ENCODE data around the gene PFKFB3.

The PFKFB3 gene

GRCh38 chr10:6229746-6230145 is 27.0 kb downstream of the PFKFB3 start:
- ATAC-seq: no peak
- no peak for TF ChIP-seq RARB (CRISPR knock-in tag; IDR thresholded peaks at IDR 0.05)
- no peak for TF ChIP-seq ZNF70 (CRISPR knock-in tag; IDR thresholded peaks at IDR 0.05)
- no peak for TF ChIP-seq ZC3H10 (CRISPR knock-in tag; IDR thresholded peaks at IDR 0.05)
- TF ChIP-seq BACH2 (CRISPR knock-in tag; IDR thresholded peaks at IDR 0.05; ENCODE audit: borderline replicate concordance): no peak
- no peak for TF ChIP-seq ZNF565 (CRISPR knock-in tag; conservative IDR thresholded peaks at IDR 0.05; ENCODE audit: low read depth)
- TF ChIP-seq PATZ1 (CRISPR knock-in tag; IDR thresholded peaks at IDR 0.05; ENCODE audit: borderline replicate concordance): no peak
- TF ChIP-seq ISL1 (CRISPR knock-in tag; IDR thresholded peaks at IDR 0.05): no peak
- TF ChIP-seq POU6F1 (CRISPR knock-in tag; IDR thresholded peaks at IDR 0.05; ENCODE audit: borderline replicate concordance, low read depth): no peak
- no peak for TF ChIP-seq SNAI2 (CRISPR knock-in tag; IDR thresholded peaks at IDR 0.05)
- TF ChIP-seq PPARA (CRISPR knock-in tag; IDR thresholded peaks at IDR 0.05; ENCODE audit: borderline replicate concordance): no peak
- no peak for TF ChIP-seq CSRNP3 (CRISPR knock-in tag; IDR thresholded peaks at IDR 0.05)
- no peak for TF ChIP-seq TCF4 (CRISPR knock-in tag; IDR thresholded peaks at IDR 0.05; ENCODE audit: borderline replicate concordance)
- TF ChIP-seq ESRRG (CRISPR knock-in tag; IDR thresholded peaks at IDR 0.05): no peak
- TF ChIP-seq OSR1 (CRISPR knock-in tag; IDR thresholded peaks at IDR 0.05): no peak
- TF ChIP-seq ARNTL (CRISPR knock-in tag; IDR thresholded peaks at IDR 0.05; ENCODE audit: borderline replicate concordance, low read depth): no peak
- TF ChIP-seq CSDC2 (CRISPR knock-in tag; IDR thresholded peaks at IDR 0.05): no peak
- no peak for TF ChIP-seq GLIS3 (CRISPR knock-in tag; IDR thresholded peaks at IDR 0.05)
- TF ChIP-seq ZFP3 (CRISPR knock-in tag; IDR thresholded peaks at IDR 0.05): no peak
- no peak for TF ChIP-seq TSHZ2 (CRISPR knock-in tag; IDR thresholded peaks at IDR 0.05)

GRCh38 chr10:6230315-6230714 is 27.6 kb downstream of the PFKFB3 start:
- no peak for ATAC-seq
- TF ChIP-seq ZFP3 (CRISPR knock-in tag; IDR thresholded peaks at IDR 0.05): no peak
- TF ChIP-seq ZNF70 (CRISPR knock-in tag; IDR thresholded peaks at IDR 0.05): no peak
- no peak for TF ChIP-seq TOX (CRISPR knock-in tag; IDR thresholded peaks at IDR 0.05; ENCODE audit: borderline replicate concordance)
- no peak for TF ChIP-seq PATZ1 (CRISPR knock-in tag; IDR thresholded peaks at IDR 0.05; ENCODE audit: borderline replicate concordance)
- TF ChIP-seq BACH2 (CRISPR knock-in tag; IDR thresholded peaks at IDR 0.05; ENCODE audit: borderline replicate concordance): no peak
- TF ChIP-seq TSHZ2 (CRISPR knock-in tag; IDR thresholded peaks at IDR 0.05): no peak
- no peak for TF ChIP-seq ZNF8 (CRISPR knock-in tag; IDR thresholded peaks at IDR 0.05)
- TF ChIP-seq OSR1 (CRISPR knock-in tag; IDR thresholded peaks at IDR 0.05): no peak
- no peak for TF ChIP-seq CREB5 (CRISPR knock-in tag; IDR thresholded peaks at IDR 0.05; ENCODE audit: low read depth)
- no peak for TF ChIP-seq ZFP30 (CRISPR knock-in tag; IDR thresholded peaks at IDR 0.05)
- no peak for TF ChIP-seq ARNTL (CRISPR knock-in tag; IDR thresholded peaks at IDR 0.05; ENCODE audit: borderline replicate concordance, low read depth)
- TF ChIP-seq ESRRG (CRISPR knock-in tag; IDR thresholded peaks at IDR 0.05): no peak
- TF ChIP-seq PPARA (CRISPR knock-in tag; IDR thresholded peaks at IDR 0.05; ENCODE audit: borderline replicate concordance): no peak
- no peak for TF ChIP-seq RARB (CRISPR knock-in tag; IDR thresholded peaks at IDR 0.05)
- no peak for TF ChIP-seq CSRNP3 (CRISPR knock-in tag; IDR thresholded peaks at IDR 0.05)
- no peak for TF ChIP-seq ISL1 (CRISPR knock-in tag; IDR thresholded peaks at IDR 0.05)
- TF ChIP-seq ZC3H10 (CRISPR knock-in tag; IDR thresholded peaks at IDR 0.05): no peak
- no peak for TF ChIP-seq CSDC2 (CRISPR knock-in tag; IDR thresholded peaks at IDR 0.05)

All from SK-N-SH treated with all-trans-retinoic acid at 6 μM for 48 hours (cell line).